NCI-H1930 (cell line): ENCODE data around the gene BLMH.
A peak's percentile ranks its signal among the peaks of the same experiment; 100 is the strongest.

Source experiments
- DNase-seq, 2 experiments: peaks; one replicate each; lab custom pipeline; 2025; lab: John Stamatoyannopoulos, UW

Gene BLMH, protein sequence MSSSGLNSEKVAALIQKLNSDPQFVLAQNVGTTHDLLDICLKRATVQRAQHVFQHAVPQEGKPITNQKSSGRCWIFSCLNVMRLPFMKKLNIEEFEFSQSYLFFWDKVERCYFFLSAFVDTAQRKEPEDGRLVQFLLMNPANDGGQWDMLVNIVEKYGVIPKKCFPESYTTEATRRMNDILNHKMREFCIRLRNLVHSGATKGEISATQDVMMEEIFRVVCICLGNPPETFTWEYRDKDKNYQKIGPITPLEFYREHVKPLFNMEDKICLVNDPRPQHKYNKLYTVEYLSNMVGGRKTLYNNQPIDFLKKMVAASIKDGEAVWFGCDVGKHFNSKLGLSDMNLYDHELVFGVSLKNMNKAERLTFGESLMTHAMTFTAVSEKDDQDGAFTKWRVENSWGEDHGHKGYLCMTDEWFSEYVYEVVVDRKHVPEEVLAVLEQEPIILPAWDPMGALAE

DNA sequence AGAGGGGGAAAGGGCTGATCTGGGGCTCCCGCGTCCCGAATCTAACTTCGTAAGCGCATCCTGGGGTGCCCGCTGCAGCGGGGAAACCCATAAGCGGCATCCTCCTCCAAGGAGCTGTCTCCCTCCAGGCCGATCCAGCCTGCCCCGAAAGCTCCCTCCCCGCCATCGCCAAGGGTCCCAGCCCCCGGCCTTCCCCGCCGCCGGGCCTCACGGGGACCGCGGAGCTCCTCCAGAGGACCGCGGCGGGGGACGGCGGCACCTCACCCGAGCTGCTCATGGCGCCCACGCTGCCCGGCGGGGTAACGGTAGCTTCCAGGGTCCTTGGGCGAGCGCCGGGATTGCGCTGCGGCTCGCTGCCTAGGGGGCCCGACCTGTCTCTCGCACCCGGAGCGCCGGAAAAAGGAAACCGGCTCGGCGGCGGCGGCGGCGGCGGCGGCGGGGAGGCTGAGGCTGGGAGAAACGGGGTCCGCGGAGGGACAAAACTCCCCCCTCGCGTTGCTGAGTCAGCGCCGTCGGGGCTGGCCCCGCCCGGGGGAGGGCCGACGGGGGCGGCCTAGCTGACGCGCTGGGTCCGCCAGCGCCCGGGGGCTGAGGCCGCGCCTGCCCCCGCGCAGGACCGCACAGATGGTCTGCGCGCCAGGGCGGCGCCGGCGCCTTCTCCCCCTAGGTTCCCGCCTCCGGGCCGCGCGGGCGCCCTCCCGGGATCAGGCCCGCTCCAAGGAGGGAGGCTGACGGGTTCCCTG lies at the start of gene BLMH:
Gene BLMH (minus strand): TSS at position 402 of the 743 bp plus-strand sequence. CDS start 125 bp downstream, at position 277.
- peak; percentile 62 to 73 for DNase-seq

GRCh38 chr17:30340801-30341356 lies 49.1 kb upstream of the BLMH start:
- no peak for DNase-seq

- DNase-seq, result no peak
These were observed 47.3 kb upstream of the BLMH start for GRCh38 chr17:30339086-30339485.

- DNase-seq, result no peak
These were observed 45.8 kb upstream of the BLMH start for GRCh38 chr17:30337393-30337999.

GRCh38 chr17:30336369-30337171 lies 44.8 kb upstream of the BLMH start:
- peak; percentile 38 to 55 for DNase-seq

DNA sequence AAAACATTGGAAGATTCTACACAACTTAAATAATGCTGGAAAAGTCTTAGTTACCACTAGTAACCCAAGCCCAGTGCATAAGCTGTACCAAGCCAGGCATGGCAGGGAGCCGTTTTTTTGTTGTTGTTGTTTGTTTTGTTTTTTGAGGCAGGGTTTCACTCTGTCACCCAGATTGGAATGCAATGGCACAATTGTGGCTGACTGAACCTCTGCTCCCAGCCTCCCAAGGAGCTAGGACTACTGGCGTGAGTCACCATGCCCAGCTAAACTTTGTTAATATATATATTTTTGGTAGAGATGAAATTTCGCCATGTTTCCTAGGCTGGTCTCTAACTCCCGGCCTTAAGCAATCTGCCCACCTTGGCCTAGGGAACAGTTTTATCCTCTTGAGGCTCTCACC lies 42.7 kb upstream of the BLMH start:
- no peak for DNase-seq

DNA sequence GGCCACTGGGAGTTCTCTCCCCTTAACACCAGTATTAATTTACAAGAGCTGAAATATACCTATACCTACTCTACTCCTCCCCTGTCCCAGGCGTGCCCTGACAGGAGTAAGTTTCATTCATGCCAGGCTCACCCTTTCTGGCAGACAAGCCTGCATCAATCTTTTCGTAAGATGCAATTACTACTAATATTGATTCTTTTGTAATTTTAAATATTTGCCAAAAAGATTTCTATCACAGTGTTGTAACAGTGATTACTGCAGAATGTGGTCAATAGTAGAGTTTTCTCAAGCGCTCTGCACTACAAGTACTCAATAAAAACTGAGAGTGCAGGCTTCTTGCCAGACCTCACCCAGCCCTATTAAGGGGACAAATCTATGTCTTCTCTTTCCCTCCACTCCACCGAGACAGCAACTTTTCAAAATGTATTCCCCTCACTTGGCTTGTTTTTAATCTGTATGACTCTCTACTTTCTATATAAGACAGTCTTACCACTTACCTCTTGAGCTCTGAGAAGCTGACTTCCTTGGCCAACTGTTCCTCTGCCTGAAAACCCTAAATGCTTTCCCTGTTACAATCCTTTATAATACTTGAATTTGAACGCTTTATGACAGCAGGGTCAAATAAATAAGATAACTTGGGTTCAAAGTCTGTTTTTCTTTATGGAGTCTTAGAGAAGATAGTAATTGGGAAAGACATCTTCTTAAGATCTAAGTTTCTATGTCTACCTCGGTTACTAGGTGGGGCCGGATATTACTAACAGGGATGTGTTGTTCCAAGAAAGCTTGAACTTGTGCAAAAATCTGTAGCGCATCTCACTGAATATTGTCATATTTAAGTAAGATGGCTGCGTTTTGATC lies 42.0 kb upstream of the BLMH start, which contains the start of gene TMIGD1:
Gene TMIGD1 (minus strand): TSS at position 555 of the 858 bp plus-strand sequence. CDS start 1,924 bp downstream, outside the sequence.
- no peak for DNase-seq

- DNase-seq, result no peak
These were observed 40.4 kb upstream of the BLMH start for GRCh38 chr17:30332057-30332542.

GRCh38 chr17:30326809-30327208 lies 35.1 kb upstream of the BLMH start:
- peak in 1 of 2 experiments; percentile 33 for DNase-seq

DNA sequence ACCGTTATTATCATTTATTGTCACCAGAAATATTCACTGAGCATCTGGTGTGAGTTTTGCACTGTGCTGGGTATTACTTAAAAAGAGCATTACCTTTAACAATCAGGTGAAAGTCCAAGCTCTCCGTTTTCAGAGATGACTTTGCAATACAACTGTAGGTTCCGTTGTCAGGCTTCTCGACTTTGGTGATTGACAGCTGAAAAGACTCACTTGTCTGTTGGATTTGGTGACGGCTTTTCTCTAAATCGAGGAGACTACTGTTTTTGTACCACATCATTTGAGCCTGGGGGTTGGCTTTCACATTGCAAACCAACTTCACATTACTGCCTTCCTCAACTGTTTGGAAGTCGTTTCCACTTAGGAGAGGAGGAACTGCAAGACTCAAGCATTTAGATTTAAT lies 33.0 kb upstream of the BLMH start:
- no peak for DNase-seq

DNA sequence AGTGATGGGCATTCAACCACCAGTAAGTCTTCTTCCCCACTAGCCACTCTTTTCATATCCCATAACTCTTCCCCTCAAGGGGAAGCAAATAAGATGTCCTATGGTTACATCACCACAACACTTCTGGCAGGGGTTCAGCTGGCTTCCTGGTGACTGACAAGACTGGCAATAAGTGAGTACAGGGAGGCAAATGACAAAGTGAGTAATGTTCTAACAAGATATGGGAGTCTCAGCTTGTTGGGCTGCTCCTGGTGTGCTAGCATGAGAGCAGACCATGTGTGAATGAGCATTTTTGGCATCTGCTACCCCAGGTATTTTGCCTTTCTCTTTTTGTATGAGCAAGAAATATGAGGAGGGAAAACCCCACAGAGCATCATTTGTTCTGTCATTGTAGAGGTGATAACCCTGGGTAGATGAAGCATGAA lies 32.2 kb upstream of the BLMH start:
- no peak for DNase-seq

DNA sequence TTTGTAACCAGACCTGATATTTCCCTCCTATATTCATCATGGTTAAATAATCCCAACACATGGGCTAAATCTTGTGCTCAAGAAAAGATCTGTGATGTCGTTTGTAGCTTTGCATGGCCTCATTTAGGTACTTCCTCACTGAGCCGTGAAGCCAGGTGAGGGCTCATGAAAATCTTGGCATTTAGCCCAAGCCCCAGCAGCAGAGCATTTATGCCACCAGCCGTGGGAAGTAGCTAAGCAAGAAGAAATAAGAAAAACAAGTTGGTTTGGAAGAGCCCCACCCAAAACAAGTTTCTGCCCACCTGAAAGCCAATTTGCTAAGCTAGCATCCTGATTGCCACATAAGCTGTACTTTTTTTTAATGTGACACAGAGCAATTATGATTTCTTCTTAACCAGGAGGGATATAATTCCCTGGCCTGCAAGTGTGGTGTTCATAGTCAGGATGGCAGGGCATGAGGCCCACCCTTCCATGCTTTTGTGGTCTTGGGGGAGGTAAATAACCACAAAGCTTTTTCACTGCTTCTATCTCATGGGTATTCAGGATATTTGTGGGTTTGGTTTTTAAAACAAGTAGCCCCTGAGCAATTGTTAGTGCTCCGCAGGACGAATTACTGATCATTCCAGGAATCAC lies 31.6 kb upstream of the BLMH start:
- DNase-seq, result no peak

- peak in 1 of 2 experiments; percentile 42 for DNase-seq
These were observed 29.6 kb upstream of the BLMH start for GRCh38 chr17:30321314-30321713.

DNA sequence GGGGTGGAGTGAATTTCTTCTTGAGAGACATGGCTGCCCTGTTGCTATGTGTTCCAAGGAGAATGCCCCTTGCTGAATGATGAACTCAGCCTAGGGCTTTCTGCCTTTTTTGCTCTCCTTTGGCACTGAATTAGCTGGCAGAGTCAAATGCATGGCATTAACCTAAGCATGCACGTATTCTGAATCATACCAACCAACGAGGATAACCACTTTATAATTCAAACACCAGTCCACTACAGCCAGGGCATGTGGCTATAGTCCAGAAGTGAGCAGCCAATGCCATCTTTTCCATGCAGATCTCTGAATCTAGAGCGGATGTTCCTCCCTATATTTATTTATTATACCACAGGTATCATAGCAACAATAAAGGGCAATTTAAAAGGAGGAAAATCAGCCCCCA lies 26.4 kb upstream of the BLMH start:
- no peak for DNase-seq

DNA sequence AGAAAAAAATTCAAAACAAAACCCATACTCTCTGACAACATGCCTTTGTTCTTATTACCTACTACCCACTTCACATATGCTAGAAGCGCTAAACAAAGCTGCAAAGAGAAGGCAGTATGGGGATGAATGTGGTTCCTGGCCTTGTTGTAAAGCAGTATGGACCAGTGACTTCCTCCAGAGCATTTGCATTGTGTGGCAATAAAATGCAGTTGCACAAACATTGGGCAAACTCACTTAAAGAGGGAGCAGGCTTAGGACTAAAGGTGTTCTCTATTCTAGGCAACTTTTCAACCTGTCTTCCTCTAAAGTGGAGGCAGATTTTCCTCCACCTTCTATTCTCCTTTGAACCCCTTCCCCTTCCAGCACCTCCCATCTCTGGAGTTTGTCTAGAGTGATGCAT lies 25.0 kb upstream of the BLMH start:
- no peak for DNase-seq

DNA sequence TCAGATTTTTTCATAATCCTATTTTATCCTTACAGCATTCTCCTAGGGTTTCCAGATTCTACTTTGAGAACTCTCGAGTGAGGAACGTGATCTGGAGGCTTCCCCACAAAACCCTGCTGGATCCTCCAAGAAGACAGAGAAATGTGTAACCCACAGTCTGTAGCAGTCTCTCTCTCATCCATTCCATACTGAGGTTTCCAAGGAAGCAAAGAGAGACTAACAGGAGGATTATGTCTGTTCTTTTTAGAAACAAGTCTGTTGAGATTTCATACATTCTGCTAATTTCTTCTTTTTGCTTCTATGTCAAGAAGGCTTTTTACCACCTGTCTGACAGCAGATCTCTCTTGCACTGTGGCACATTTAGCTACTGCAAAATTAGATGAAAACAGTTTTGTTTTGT lies 23.4 kb upstream of the BLMH start:
- DNase-seq, result no peak

DNA sequence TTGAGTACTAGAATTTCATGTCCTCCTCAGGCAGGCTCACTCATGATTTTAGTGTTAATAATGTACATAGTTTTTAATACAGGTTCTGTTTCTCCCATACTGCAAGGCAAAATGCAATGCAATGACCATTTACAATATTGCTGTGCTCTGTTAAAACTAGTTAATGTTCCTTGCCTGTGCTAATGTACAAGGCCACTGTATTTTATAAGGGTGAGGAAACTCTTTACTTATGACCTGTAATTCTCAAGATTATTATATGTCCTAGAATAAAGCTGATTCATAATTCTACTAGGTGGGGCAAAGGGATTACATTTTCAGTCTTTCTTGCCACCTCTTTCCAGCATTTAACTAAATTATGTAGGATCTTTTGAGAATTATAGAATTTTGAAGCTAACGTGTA lies 22.7 kb upstream of the BLMH start:
- DNase-seq, result no peak

GRCh38 chr17:30312226-30312625 lies 20.5 kb upstream of the BLMH start:
- no peak for DNase-seq

- DNase-seq, result no peak
These were observed 18.8 kb upstream of the BLMH start for GRCh38 chr17:30310562-30310961.

DNA sequence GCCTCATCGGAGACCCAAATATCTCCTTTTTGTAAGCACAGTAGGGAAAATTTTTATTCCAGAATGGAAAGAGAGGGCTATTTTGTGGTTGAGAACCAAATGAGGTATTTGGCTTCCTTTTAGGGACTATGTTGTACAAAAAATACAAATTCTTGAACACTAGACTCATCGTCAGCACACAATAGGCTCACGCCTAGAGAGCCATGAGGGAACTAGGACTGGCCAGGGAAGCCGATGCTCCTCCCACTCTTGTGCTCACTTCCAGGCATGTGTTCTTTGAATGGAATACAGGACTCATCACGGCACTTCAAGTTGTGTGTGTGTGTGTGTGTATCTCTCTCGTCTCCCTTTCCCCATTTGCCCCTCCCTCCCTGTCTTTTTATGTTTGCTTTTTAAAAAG lies 17.8 kb upstream of the BLMH start:
- no peak for DNase-seq
